NCI-H1694 (cell line): ENCODE data around the gene KIF22.
"Not testable (repeated sequence)": the region's sequence is repeated elsewhere in the genome, so short reads cannot be mapped to it uniquely, and the experiment has no call there.

Experiments
- DNase-seq: peaks from one replicate; lab custom pipeline; 2025; lab: John Stamatoyannopoulos, UW

KIF22 gene

GRCh38 chr16:29815032-29815721, 24.6 kb downstream of the KIF22 start:
- no peak for DNase-seq

GRCh38 chr16:29815793-29816693, 25.5 kb downstream of the KIF22 start, which contains the start of gene PAGR1:
Gene PAGR1, plus strand, starts transcription at chr16:29816152. Its CDS starts 374 bp downstream, at chr16:29816526.
- peak; percentile 97 for DNase-seq

- DNase-seq = no peak
Observed at GRCh38 chr16:29816694-29817441, 26.3 kb downstream of the KIF22 start.

GRCh38 chr16:29818082-29818481, 27.5 kb downstream of the KIF22 start:
- DNase-seq = no peak

- no peak for DNase-seq
Observed at GRCh38 chr16:29819506-29819905, 29.0 kb downstream of the KIF22 start.

GRCh38 chr16:29820271-29820701, 29.7 kb downstream of the KIF22 start, which contains the start of gene MVP:
Gene MVP, plus strand, starts transcription at chr16:29820462. Its CDS starts 10,088 bp downstream, at chr16:29830550.
- no peak for DNase-seq

GRCh38 chr16:29820730-29821642, 30.4 kb downstream of the KIF22 start:
- DNase-seq = no peak

GRCh38 chr16:29821643-29822115, 31.1 kb downstream of the KIF22 start:
- DNase-seq = no peak

- DNase-seq = no peak
Observed at GRCh38 chr16:29824589-29825144, 34.1 kb downstream of the KIF22 start.

- DNase-seq = peak; percentile 76
Observed at GRCh38 chr16:29825145-29826044, 34.8 kb downstream of the KIF22 start.

GRCh38 chr16:29826342-29826695, 35.8 kb downstream of the KIF22 start:
- no peak for DNase-seq

GRCh38 chr16:29830774-29831173, 40.2 kb downstream of the KIF22 start:
- no peak for DNase-seq

GRCh38 chr16:29831490-29831889, 40.9 kb downstream of the KIF22 start:
- no peak for DNase-seq

- DNase-seq = not testable (repeated sequence)
Observed at GRCh38 chr16:29833219-29833618, 42.7 kb downstream of the KIF22 start.

GRCh38 chr16:29834079-29834478, 43.5 kb downstream of the KIF22 start:
- DNase-seq = no peak

- DNase-seq = no peak
Observed at GRCh38 chr16:29835926-29836325, 45.4 kb downstream of the KIF22 start.

- DNase-seq = no peak
Observed at GRCh38 chr16:29836623-29837022, 46.1 kb downstream of the KIF22 start.

GRCh38 chr16:29837841-29838240, 47.3 kb downstream of the KIF22 start:
- DNase-seq = no peak

- no peak for DNase-seq
Observed at GRCh38 chr16:29839822-29840221, 49.3 kb downstream of the KIF22 start.

- no peak for DNase-seq
Observed at GRCh38 chr16:29840240-29840639, 49.7 kb downstream of the KIF22 start.
